ENCODE data around the gene PPFIA4. TPM values are rescaled to one million over a fixed set of nuclear protein-coding genes. Genes with fewer than 3 reads are reported as not detected.

PPFIA4 gene
- total RNA-seq, 1 experiment from 2014 or later = 0.83 TPM

DNA sequence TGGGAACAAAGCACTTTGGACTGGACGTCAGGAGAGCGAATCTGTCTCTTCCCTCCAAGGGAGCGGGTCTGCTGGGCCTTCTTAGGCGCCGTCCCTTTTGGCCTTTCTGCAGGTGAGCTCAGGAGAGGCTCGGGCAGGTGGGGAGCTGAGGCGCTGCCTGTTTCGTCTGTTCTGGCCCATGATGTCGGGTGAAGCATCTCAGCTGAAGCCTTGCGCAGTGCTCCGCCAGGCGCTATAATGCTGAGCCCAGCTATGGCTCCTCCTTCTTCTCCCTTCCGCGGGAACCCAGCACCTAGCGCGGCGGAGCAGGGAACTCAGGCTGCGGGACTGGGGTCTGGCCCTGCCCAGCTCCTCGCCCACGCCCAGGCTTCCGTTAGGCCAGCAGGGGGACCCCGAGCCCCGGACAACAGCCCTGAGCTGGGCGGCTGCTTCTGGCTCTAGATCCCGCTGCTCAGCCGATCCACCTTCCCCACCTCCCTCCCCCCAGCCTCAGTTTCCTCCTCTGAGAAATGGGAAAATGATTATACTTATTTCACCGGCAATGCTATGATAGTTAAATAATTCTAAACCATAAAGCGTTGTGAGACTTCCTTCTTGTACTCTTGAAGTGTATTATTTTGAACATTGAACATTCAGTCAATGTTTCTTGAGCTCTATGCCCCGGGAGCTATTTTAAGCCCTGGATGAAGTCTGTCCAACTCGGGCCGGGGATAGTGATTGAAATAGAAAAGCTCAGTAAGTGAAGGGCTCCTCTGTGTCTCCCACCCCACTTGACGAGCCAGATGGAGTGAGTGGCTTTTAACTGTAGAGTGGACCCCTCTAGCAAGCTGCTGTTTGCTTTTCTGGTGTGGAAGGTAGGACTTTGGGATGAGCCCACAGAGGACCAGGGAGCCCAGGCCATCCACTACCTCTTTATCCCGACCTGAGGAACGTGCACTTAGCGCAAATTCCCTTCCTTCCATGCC lies 91.6 kb downstream of the PPFIA4 start:
- Mint-ChIP-seq H3K9me3 (ENCODE audit: low read depth, unreplicated experiment) (no peaks in the 10 kb centered on the region), H3K27ac (ENCODE audit: unreplicated experiment) (no peak overlapping the region), H3K27me3 (ENCODE audit: unreplicated experiment) (no peaks in the 10 kb centered on the region), H3K36me3 (ENCODE audit: insufficient read depth, unreplicated experiment) (no peaks in the 10 kb centered on the region), H3K4me1 (ENCODE audit: low read depth, unreplicated experiment) (no peaks in the 10 kb centered on the region), H3K4me3 (ENCODE audit: low read depth, unreplicated experiment) (no peak overlapping the region)
- peak; percentile 92 for DNase-seq
- BruUV-seq (replicated peaks) = no TSS peak
- CTCF ChIA-PET = interaction anchor here (0.6 to 5.3 kb wide), 24 partner anchors 8 to 169 kb away, joined by 3 to 82 read pairs (median 6); partner anchors contain the start of genes ADORA1 and MYBPH
- intact Hi-C loops (cut with micrococcal nuclease; ENCODE audit: unreplicated experiment) = loop anchor here (1.0 to 5.0 kb wide), 3 partner anchors 54 to 149 kb away; no protein-coding TSS in a partner anchor
- TF ChIP-seq, protein P1, sequence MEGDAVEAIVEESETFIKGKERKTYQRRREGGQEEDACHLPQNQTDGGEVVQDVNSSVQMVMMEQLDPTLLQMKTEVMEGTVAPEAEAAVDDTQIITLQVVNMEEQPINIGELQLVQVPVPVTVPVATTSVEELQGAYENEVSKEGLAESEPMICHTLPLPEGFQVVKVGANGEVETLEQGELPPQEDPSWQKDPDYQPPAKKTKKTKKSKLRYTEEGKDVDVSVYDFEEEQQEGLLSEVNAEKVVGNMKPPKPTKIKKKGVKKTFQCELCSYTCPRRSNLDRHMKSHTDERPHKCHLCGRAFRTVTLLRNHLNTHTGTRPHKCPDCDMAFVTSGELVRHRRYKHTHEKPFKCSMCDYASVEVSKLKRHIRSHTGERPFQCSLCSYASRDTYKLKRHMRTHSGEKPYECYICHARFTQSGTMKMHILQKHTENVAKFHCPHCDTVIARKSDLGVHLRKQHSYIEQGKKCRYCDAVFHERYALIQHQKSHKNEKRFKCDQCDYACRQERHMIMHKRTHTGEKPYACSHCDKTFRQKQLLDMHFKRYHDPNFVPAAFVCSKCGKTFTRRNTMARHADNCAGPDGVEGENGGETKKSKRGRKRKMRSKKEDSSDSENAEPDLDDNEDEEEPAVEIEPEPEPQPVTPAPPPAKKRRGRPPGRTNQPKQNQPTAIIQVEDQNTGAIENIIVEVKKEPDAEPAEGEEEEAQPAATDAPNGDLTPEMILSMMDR (IDR thresholded peaks at IDR 0.05; ENCODE audit: unreplicated experiment) = peak; percentile 91

DNA sequence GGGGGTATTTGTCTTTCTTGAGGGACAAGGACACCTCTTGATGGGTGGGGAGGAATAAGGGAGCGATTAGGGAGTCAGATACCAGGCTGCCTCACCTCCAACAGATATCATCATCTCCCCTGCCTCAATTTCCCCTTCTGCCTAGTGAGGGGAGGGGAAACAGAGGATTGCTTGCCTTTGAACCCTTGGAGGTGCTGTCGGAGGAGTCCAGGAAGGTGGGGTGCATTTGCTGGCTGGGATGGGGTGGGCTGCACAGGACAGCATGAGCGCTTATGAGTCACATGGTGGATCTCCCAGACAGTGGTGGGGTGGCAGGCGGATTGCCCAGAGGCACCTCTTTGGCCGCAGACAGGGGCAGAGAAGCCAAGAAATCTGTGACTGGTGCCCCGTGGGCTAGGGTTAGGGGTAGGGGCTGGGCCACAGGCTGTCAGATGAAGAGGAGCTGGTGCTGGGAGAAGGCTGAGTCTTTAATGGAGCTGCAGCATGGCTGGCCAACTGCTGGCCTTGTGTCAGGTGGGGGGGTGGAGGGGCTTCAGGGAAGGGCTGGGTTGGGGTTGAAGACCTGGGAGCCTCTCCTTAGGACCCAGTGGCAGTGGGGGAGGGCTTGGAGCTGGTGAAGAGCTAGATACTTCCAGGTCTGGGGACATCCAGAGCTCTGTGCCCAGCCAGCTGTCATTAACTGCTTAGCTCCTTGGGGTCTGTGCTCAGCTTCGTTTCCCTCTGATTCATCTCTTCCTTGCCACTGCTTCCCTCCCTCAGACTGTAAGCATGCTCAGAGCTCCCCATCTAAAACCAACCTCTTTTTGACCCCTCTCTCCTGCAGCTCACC lies 94.2 kb downstream of the PPFIA4 start:
- no TSS peak for BruUV-seq (replicated peaks)
- peaks cover 24% of the 10 kb centered on the region for H3K27me3 Mint-ChIP-seq (ENCODE audit: unreplicated experiment)
- DNase-seq = no peak
- no peaks in the 10 kb centered on the region for H3K9me3 Mint-ChIP-seq (ENCODE audit: low read depth, unreplicated experiment)
- CTCF ChIA-PET = interaction anchor here (0.6 to 5.3 kb wide), 6 partner anchors 10 to 100 kb away, joined by 3 to 68 read pairs (median 5); no protein-coding TSS in a partner anchor
- H3K4me3 Mint-ChIP-seq (ENCODE audit: low read depth, unreplicated experiment) = no peak overlapping the region
- H3K36me3 Mint-ChIP-seq (ENCODE audit: insufficient read depth, unreplicated experiment) = no peaks in the 10 kb centered on the region
- H3K4me1 Mint-ChIP-seq (ENCODE audit: low read depth, unreplicated experiment) = no peaks in the 10 kb centered on the region
- intact Hi-C loops (cut with micrococcal nuclease; ENCODE audit: unreplicated experiment) = no loop called here
- TF ChIP-seq, protein P1 (IDR thresholded peaks at IDR 0.05; ENCODE audit: unreplicated experiment) = no peak
- H3K27ac Mint-ChIP-seq (ENCODE audit: unreplicated experiment) = no peak overlapping the region

DNA sequence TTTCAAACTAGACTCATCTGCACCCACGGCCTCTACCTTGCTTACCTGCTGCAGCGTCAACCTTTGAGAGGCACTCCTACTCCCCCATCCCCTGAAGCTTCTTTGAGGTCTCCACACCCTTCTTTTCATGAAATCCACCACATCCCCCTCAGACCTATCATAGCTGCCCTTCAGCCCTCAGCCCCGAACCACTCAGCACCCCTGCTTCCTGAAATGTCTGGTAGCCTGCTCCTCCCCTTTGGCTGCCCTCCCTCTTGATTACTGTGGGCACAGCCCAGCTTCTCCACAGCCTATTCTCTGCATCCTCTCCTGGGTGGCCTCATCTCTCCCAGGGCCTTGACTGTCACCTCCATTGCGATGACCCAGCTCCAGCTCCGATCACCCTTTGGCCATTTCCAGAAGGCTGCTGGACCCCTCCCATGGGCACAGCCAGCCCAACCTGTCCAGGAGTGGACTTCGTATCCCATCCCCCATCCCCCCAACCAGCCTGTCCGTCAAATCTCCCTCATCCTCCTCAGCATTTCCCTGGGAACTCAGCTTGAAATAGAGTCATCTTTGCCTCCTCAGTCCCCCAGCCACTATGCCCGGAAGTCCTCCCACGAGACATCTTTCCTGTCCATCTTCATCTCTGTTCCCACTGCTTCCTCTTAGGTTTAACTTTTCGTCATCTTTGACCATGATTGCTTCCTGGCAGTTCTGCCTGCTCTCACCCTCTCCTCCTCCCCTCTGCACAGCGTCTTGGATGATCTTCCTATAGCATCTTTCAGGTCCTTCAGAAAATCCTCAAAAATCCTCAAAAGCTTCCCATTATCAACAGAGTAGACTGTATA lies 95.1 kb downstream of the PPFIA4 start:
- intact Hi-C loops (cut with micrococcal nuclease; ENCODE audit: unreplicated experiment) = no loop called here

More for the DNA sequence above, 95.1 kb downstream of the PPFIA4 start:
- CTCF ChIA-PET = interaction anchor here (1.0 to 5.3 kb wide), 3 partner anchors 9 to 51 kb away, joined by 4 to 68 read pairs (median 7); no protein-coding TSS in a partner anchor
- H3K27me3 Mint-ChIP-seq (ENCODE audit: unreplicated experiment) = peaks cover 32% of the 10 kb centered on the region
- H3K9me3 Mint-ChIP-seq (ENCODE audit: low read depth, unreplicated experiment) = no peaks in the 10 kb centered on the region
- no peak overlapping the region for H3K27ac Mint-ChIP-seq (ENCODE audit: unreplicated experiment)
- no peak overlapping the region for H3K4me3 Mint-ChIP-seq (ENCODE audit: low read depth, unreplicated experiment)
- no peak for DNase-seq
- TF ChIP-seq, protein P1 (IDR thresholded peaks at IDR 0.05; ENCODE audit: unreplicated experiment) = no peak
- peaks cover 6% of the 10 kb centered on the region for H3K4me1 Mint-ChIP-seq (ENCODE audit: low read depth, unreplicated experiment)
- no peaks in the 10 kb centered on the region for H3K36me3 Mint-ChIP-seq (ENCODE audit: insufficient read depth, unreplicated experiment)
- no TSS peak for BruUV-seq (replicated peaks)
